ENCODE data around the gene GSX2. TPM values are rescaled to one million over a fixed set of nuclear protein-coding genes. Genes with fewer than 3 reads are reported as not detected.

The GSX2 gene
- total RNA-seq, 1 experiment from 2014 or later: not detected

- peak; percentile 37 for DNase-seq (ENCODE audit: low spot score)
These were observed 22.2 kb upstream of the GSX2 start for GRCh38 chr4:54077812-54078211.

- peak; percentile 95 for DNase-seq (ENCODE audit: low spot score)
These were observed 17.8 kb upstream of the GSX2 start for GRCh38 chr4:54082168-54082567.

GRCh38 chr4:54085284-54085683, 14.7 kb upstream of the GSX2 start:
- peak; percentile 55 for DNase-seq (ENCODE audit: low spot score)

GRCh38 chr4:54089875-54090274, 10.1 kb upstream of the GSX2 start:
- no peak for DNase-seq (ENCODE audit: low spot score)

- DNase-seq (ENCODE audit: low spot score): no peak
These were observed 9.6 kb upstream of the GSX2 start for GRCh38 chr4:54090404-54090803.

- DNase-seq (ENCODE audit: low spot score): no peak
These were observed 8.9 kb upstream of the GSX2 start for GRCh38 chr4:54090804-54091623.

- DNase-seq (ENCODE audit: low spot score): no peak
These were observed 8.1 kb upstream of the GSX2 start for GRCh38 chr4:54091637-54092404.

- no peak for DNase-seq (ENCODE audit: low spot score)
These were observed 7.3 kb upstream of the GSX2 start for GRCh38 chr4:54092405-54093323.

GRCh38 chr4:54093324-54094240, 6.4 kb upstream of the GSX2 start:
- no peak for DNase-seq (ENCODE audit: low spot score)

- no peak for DNase-seq (ENCODE audit: low spot score)
These were observed 5.5 kb upstream of the GSX2 start for GRCh38 chr4:54094451-54094850.

- DNase-seq (ENCODE audit: low spot score): no peak
These were observed 4.7 kb upstream of the GSX2 start for GRCh38 chr4:54095110-54095825.

GRCh38 chr4:54096295-54096962, 3.5 kb upstream of the GSX2 start:
- no peak for DNase-seq (ENCODE audit: low spot score)

- DNase-seq (ENCODE audit: low spot score): no peak
These were observed 2.8 kb upstream of the GSX2 start for GRCh38 chr4:54097152-54097551.

- no peak for DNase-seq (ENCODE audit: low spot score)
These were observed 1.6 kb upstream of the GSX2 start for GRCh38 chr4:54098375-54098774.

- no peak for DNase-seq (ENCODE audit: low spot score)
These were observed 646 bp upstream of the GSX2 start for GRCh38 chr4:54099287-54099747.

- DNase-seq (ENCODE audit: low spot score): no peak
These were observed 729 bp downstream of the GSX2 start for GRCh38 chr4:54100595-54101189.

- no peak for DNase-seq (ENCODE audit: low spot score)
These were observed 1.5 kb downstream of the GSX2 start for GRCh38 chr4:54101190-54102041.

- no peak for DNase-seq (ENCODE audit: low spot score)
These were observed 2.7 kb downstream of the GSX2 start for GRCh38 chr4:54102531-54103106.

Measured in A172 (cell line).